K562 (cell line): Measurements from ENCODE around the gene CDKN1C. TPM values are rescaled to one million over a fixed set of nuclear protein-coding genes. Genes with fewer than 3 reads are reported as not detected.
A peak's percentile ranks its signal among the peaks of the same experiment; 100 is the strongest.

Source experiments
- EWSR1 ChIP-seq: fragments of 450-650 bp; IDR thresholded peaks from 2 replicates; pipeline ENCODE4 v1.6.1; 2018; ENCODE audit warnings: borderline replicate concordance, mild to moderate bottlenecking, low read depth, moderate library complexity; ENCODE audit not compliant: partially characterized antibody
- FOXA1 ChIP-seq: fragments of 450-650 bp; IDR thresholded peaks from 2 replicates; pipeline ENCODE4 v1.6.1; 2016; ENCODE audit warnings: mild to moderate bottlenecking, borderline replicate concordance
- JUNB ChIP-seq: fragments of 450-650 bp; formaldehyde crosslinking; conservative IDR thresholded peaks from 2 replicates; pipeline ENCODE4 v1.4.0; 2020; ENCODE audit warnings: mild to moderate bottlenecking
- KLF16 ChIP-seq: IDR thresholded peaks from 2 replicates; pipeline ENCODE4 v1.6.1; 2016; ENCODE audit warnings: antibody characterized with exemption
- MCM3 ChIP-seq: fragments of 450-650 bp; IDR thresholded peaks from 2 replicates; pipeline ENCODE4 v1.6.1; 2016
- ZBTB8A ChIP-seq: fragments of 450-650 bp; IDR thresholded peaks from 2 replicates; pipeline ENCODE4 v1.6.1; 2018; ENCODE audit warnings: mild to moderate bottlenecking, moderate library complexity; ENCODE audit not compliant: partially characterized antibody
- ZNF239 ChIP-seq: fragments of 250-450 bp; sonication (Bioruptor Pico); IDR thresholded peaks from 2 replicates; pipeline ENCODE4 v1.4.0; 2020; ENCODE audit warnings: mild to moderate bottlenecking
- ZNF282 ChIP-seq: sonication (generic); formaldehyde crosslinking; IDR thresholded peaks from 2 replicates; pipeline ENCODE4 v1.8.1; 2023; ENCODE audit warnings: missing genetic modification reagents
- polyA plus RNA-seq, 8 experiments: library from polyadenylated mRNA; depleted of rRNA in 4 of 8; stranded (reverse) in 5 of 8; unstranded in 3 of 8; fragments of >200 nt; fragmentation: Nextera tagmentation in 2 of 8; fragmentation: Illumina TruSeq in 1 of 8; extraction: Ambion mirVana in 2 of 8; extraction: Trizol in 1 of 8; gene quantifications; 2 replicates each; pipeline versions ENCODE4 v1.2.1 to v1.2.3, GENCODE V29; 2011 to 2014; ENCODE audit warnings: inconsistent platforms in 1 of 8, missing spikeins in 1 of 8
- total RNA-seq, 7 experiments: library from RNA; depleted of rRNA in 6 of 7; stranded (reverse); fragments of >200 nt in 6 of 7; fragmentation: Illumina TruSeq in 2 of 7; extraction: Trizol in 2 of 7; gene quantifications; 2 replicates each; pipeline versions ENCODE4 v1.2.1 to v1.2.3, GENCODE V29; 2011 to 2021; ENCODE audit warnings: low replicate concordance in 1 of 7
- TF ChIP-seq, protein P1 (sequence below): fragments of 200-600 bp; sonication (generic); IDR thresholded peaks from one replicate; pipeline ENCODE4 v1.6.1; 2012; ENCODE audit warnings: mild to moderate bottlenecking, low read depth, low read length, inconsistent platforms

Gene CDKN1C
- total and polyA plus RNA-seq, 9 of the 15 experiments (the other 6 are each of a cell fraction or from before 2014, with no cell fraction given), result 2.8 to 21.1 (median 9.3) TPM

DNA sequence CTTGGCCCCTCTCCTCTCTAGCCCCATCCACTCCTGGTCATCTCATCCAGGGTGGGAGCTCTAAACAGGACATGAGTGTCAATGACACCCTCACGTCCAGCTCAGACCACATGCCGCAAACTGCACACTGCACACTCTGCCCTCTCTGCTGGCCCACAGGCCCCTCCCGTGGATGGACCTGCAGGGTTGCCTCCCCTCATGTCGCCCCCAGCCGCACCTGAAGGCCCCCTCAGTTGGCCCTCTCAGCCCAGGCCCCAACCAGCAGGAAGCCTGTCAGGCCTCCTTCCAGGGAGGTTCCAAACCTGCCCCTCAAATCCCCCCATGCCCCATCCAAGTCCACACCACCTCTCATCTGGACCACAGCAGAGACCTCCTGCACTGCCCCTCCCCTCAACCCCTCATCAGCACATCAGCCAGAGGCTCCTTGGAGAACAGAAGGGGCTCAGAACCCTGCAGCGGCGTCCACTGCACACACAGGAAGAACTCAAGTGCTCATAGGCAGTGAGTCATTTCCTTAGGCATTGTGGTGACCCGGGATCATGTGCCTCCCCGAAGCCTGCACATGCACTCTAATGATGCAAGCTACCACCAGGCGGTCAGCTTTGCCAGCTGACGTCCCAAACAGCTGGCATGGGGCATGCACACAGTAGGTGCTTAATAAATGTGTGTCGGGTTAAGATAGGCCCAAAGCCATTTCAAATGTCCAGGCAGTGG lies 12.9 kb upstream of the CDKN1C start (continued):
- TF ChIP-seq, protein P1, sequence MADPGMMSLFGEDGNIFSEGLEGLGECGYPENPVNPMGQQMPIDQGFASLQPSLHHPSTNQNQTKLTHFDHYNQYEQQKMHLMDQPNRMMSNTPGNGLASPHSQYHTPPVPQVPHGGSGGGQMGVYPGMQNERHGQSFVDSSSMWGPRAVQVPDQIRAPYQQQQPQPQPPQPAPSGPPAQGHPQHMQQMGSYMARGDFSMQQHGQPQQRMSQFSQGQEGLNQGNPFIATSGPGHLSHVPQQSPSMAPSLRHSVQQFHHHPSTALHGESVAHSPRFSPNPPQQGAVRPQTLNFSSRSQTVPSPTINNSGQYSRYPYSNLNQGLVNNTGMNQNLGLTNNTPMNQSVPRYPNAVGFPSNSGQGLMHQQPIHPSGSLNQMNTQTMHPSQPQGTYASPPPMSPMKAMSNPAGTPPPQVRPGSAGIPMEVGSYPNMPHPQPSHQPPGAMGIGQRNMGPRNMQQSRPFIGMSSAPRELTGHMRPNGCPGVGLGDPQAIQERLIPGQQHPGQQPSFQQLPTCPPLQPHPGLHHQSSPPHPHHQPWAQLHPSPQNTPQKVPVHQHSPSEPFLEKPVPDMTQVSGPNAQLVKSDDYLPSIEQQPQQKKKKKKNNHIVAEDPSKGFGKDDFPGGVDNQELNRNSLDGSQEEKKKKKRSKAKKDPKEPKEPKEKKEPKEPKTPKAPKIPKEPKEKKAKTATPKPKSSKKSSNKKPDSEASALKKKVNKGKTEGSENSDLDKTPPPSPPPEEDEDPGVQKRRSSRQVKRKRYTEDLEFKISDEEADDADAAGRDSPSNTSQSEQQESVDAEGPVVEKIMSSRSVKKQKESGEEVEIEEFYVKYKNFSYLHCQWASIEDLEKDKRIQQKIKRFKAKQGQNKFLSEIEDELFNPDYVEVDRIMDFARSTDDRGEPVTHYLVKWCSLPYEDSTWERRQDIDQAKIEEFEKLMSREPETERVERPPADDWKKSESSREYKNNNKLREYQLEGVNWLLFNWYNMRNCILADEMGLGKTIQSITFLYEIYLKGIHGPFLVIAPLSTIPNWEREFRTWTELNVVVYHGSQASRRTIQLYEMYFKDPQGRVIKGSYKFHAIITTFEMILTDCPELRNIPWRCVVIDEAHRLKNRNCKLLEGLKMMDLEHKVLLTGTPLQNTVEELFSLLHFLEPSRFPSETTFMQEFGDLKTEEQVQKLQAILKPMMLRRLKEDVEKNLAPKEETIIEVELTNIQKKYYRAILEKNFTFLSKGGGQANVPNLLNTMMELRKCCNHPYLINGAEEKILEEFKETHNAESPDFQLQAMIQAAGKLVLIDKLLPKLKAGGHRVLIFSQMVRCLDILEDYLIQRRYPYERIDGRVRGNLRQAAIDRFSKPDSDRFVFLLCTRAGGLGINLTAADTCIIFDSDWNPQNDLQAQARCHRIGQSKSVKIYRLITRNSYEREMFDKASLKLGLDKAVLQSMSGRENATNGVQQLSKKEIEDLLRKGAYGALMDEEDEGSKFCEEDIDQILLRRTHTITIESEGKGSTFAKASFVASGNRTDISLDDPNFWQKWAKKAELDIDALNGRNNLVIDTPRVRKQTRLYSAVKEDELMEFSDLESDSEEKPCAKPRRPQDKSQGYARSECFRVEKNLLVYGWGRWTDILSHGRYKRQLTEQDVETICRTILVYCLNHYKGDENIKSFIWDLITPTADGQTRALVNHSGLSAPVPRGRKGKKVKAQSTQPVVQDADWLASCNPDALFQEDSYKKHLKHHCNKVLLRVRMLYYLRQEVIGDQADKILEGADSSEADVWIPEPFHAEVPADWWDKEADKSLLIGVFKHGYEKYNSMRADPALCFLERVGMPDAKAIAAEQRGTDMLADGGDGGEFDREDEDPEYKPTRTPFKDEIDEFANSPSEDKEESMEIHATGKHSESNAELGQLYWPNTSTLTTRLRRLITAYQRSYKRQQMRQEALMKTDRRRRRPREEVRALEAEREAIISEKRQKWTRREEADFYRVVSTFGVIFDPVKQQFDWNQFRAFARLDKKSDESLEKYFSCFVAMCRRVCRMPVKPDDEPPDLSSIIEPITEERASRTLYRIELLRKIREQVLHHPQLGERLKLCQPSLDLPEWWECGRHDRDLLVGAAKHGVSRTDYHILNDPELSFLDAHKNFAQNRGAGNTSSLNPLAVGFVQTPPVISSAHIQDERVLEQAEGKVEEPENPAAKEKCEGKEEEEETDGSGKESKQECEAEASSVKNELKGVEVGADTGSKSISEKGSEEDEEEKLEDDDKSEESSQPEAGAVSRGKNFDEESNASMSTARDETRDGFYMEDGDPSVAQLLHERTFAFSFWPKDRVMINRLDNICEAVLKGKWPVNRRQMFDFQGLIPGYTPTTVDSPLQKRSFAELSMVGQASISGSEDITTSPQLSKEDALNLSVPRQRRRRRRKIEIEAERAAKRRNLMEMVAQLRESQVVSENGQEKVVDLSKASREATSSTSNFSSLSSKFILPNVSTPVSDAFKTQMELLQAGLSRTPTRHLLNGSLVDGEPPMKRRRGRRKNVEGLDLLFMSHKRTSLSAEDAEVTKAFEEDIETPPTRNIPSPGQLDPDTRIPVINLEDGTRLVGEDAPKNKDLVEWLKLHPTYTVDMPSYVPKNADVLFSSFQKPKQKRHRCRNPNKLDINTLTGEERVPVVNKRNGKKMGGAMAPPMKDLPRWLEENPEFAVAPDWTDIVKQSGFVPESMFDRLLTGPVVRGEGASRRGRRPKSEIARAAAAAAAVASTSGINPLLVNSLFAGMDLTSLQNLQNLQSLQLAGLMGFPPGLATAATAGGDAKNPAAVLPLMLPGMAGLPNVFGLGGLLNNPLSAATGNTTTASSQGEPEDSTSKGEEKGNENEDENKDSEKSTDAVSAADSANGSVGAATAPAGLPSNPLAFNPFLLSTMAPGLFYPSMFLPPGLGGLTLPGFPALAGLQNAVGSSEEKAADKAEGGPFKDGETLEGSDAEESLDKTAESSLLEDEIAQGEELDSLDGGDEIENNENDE, result no peak
- TF ChIP-seq KLF16 (no peak), MCM3 (no peak), ZBTB8A (no peak), ZNF282 (CRISPR knock-in tag) (no peak), JUNB (CRISPR knock-in tag) (no peak; the same call in 1 of the 2 replicates), EWSR1 (no peak), ZNF239 (0 out of 2 replicates have a peak, but pooled peaks have one; percentile 29), FOXA1 (no peak)
